Pancreas (tissue), 10 donors: ENCODE results near the gene SLC39A3. TPM values are rescaled to one million over a fixed set of nuclear protein-coding genes. Genes with fewer than 3 reads are reported as not detected.

Experiments
- ATAC-seq, 4 donors: fragments of 200-7000 bp; cut with Tn5 transposase; one replicate each; pipeline versions ENCODE4 v1.8.0 to v1.9.1; 2020; ENCODE audit warnings: mild to moderate bottlenecking in 4 of 4, moderate library complexity in 4 of 4
- DNase-seq, 6 donors: peaks; one replicate each; pipeline ENCODE4 v3.0.0-alpha.2; 2020
- FAIRE-seq: peaks from 2 replicates; lab custom pipeline; 2012; peaks lifted over from hg19 to GRCh38; lab: Jason Lieb, UNC
- H3K27ac ChIP-seq, 4 donors: fragments of 200-600 bp; sonication (generic); 1 replicate in 3 of 4; 2 replicates in 1 of 4; pipeline versions ENCODE4 v1.5.0 to v1.8.0; 2020
- H3K27me3 ChIP-seq, 4 donors: fragments of 200-600 bp; one replicate each; pipeline ENCODE4 v1.8.0; 2021
- H3K36me3 ChIP-seq, 3 donors: fragments of 200-600 bp; sonication (generic) in 1 of 3; one replicate each; pipeline versions ENCODE4 v1.5.0 to v1.8.0; 2020 to 2021
- H3K4me1 ChIP-seq, 3 donors: fragments of 200-600 bp; one replicate each; pipeline ENCODE4 v1.8.0; 2021
- H3K4me3 ChIP-seq, 4 donors: fragments of 200-600 bp; sonication (generic) in 2 of 4; one replicate each; pipeline versions ENCODE4 v1.5.0 to v1.8.0; 2020 to 2021
- H3K9me3 ChIP-seq, 4 donors: fragments of 200-600 bp; one replicate each; pipeline ENCODE4 v1.8.0; 2021
- WGBS, 2 donors: extraction: QIAGEN DNeasy Blood & Tissue Kit; methylation state at CpG; one replicate each; pipeline ENCODE4 v1.1.7; 2013; 5-methylcytosine and 5-hydroxymethylcytosine counted together
- intact Hi-C, 3 donors: fragments of 100-400 bp; cut with DNase I; formaldehyde crosslinking; loops; one replicate each; pipeline versions ENCODE4 v1.11.1 to v1.14.2; 2022
- polyA plus RNA-seq, 2 donors: library from polyadenylated mRNA; stranded (reverse); fragments of 200-250 nt; gene quantifications; one replicate each; pipeline ENCODE4 v1.2.3, GENCODE V29; 2013
- total RNA-seq, 6 donors: library from RNA; stranded (reverse); fragmentation: NEBNext Ultra II Directional in 4 of 6; extraction: Animal tissue kit (Norgen Biotek cat#: 25700) in 4 of 6; gene quantifications; one replicate each; pipeline versions ENCODE4 v1.2.1 to v1.2.4, GENCODE V29; 2021 to 2023
- TF ChIP-seq, protein P1 (sequence below), 4 donors: fragments of 200-600 bp; sonication (generic) in 3 of 4; IDR thresholded peaks; one replicate each; pipeline versions ENCODE4 v1.5.0 to v1.8.0; 2021; ENCODE audit warnings: antibody characterized with exemption in 4 of 4
- donor health status: healthy with polysubstance abuse.
- donor health status: DM: no; HTN: no; CAD: no; lungs with moderate emphysema.
- donor health status: DM: no; HTN: no; CAD: no.
- donor health status: control.
- donor health status: control.
- donor health status: Bipolar disorder and iron deficiency.
- donor health status: DM: yes; HTN: yes; CAD: no.
- donor health status: DM: no; HTN: no; CAD: no.
- donor health status: DM: no; HTN: no; CAD: no.
- donor health status: DM: yes; HTN: yes; CAD: no.

SLC39A3 gene
- total and polyA plus RNA-seq, 8 donors = 8.7 to 25.6 (median 13.0) TPM

- Histone ChIP-seq H3K27ac (no peak overlapping the region), H3K27me3 (no peaks in the 10 kb centered on the region), H3K4me3 (no peak overlapping the region), H3K4me1 (peaks cover 0 to 1% (median 1%) of the 10 kb centered on the region in 3 donors), H3K9me3 (no peaks in the 10 kb centered on the region), H3K36me3 (no peaks in the 10 kb centered on the region)
- ATAC-seq (no peak), FAIRE-seq (no peak), DNase-seq (no peak)
- WGBS, 2 donors = 33% methylated on average over 4 of the region's 4 CpGs
- TF ChIP-seq, protein P1, sequence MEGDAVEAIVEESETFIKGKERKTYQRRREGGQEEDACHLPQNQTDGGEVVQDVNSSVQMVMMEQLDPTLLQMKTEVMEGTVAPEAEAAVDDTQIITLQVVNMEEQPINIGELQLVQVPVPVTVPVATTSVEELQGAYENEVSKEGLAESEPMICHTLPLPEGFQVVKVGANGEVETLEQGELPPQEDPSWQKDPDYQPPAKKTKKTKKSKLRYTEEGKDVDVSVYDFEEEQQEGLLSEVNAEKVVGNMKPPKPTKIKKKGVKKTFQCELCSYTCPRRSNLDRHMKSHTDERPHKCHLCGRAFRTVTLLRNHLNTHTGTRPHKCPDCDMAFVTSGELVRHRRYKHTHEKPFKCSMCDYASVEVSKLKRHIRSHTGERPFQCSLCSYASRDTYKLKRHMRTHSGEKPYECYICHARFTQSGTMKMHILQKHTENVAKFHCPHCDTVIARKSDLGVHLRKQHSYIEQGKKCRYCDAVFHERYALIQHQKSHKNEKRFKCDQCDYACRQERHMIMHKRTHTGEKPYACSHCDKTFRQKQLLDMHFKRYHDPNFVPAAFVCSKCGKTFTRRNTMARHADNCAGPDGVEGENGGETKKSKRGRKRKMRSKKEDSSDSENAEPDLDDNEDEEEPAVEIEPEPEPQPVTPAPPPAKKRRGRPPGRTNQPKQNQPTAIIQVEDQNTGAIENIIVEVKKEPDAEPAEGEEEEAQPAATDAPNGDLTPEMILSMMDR (IDR thresholded peaks at IDR 0.05) = no peak
- intact Hi-C loops = no loop called here
Observed at GRCh38 chr19:2744113-2744512, 4.3 kb upstream of the SLC39A3 start.

DNA sequence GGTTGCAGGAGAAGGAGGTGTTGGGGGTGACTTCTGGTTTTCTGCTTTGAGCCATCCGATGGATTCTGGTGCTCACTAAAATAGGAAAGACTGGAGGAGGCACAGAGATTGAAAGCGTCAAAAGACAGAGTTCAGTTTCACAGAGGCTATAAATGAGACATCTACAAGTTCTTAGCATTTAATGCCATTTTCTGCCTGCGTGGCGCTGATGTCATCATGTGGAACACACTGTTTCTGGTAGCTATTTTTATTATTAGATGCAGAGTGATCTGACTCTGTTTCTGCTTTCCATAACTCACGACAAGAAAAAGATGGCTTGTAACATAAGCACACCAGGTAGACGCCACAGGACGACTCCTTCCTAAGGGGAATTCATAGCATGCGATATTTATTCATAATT, 3.3 kb upstream of the SLC39A3 start:
- no peak overlapping the region for H3K27ac ChIP-seq
- no peaks in the 10 kb centered on the region for H3K27me3 ChIP-seq
- H3K4me1 ChIP-seq = peaks cover 0 to 5% (median 3%) of the 10 kb centered on the region in 3 donors
- ATAC-seq (no peak), DNase-seq (no peak), FAIRE-seq (no peak)
- 52 to 60% methylated on average over 8 of the region's 8 CpGs for WGBS, 2 donors
- intact Hi-C loops = no loop called here
- H3K9me3 ChIP-seq = no peaks in the 10 kb centered on the region
- TF ChIP-seq, protein P1 (IDR thresholded peaks at IDR 0.05) = no peak
- H3K4me3 ChIP-seq = no peak overlapping the region
- no peaks in the 10 kb centered on the region for H3K36me3 ChIP-seq

DNA sequence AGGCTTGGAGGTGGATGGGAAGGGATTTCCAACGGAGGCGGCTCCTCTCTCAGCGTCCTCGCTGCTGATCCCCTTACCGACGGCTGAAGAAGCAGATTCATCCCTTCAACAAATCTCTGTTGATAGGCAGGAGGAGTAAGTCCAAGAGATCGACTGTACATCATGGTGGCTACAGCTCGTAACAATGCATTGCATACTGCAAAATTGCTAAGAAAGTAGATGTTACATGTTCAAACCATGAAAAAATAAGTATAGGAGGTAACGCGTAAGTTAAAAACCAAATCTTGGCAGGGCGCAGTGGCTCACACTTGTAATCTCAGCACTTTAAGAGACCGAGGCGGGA, 468 bp upstream of the SLC39A3 start:
- Histone ChIP-seq H3K27me3 (no peaks in the 10 kb centered on the region), H3K9me3 (no peaks in the 10 kb centered on the region), H3K27ac (no peak overlapping the region), H3K36me3 (no peaks in the 10 kb centered on the region), H3K4me3 (no peak overlapping the region), H3K4me1 (peaks cover 0 to 5% (median 3%) of the 10 kb centered on the region in 3 donors)
- FAIRE-seq = no peak
- no peak for ATAC-seq
- intact Hi-C loops = no loop called here
- TF ChIP-seq, protein P1 (IDR thresholded peaks at IDR 0.05) = no peak
- no peak for DNase-seq
- 38 to 40% methylated on average over 13 of the region's 13 CpGs for WGBS, 2 donors

DNA sequence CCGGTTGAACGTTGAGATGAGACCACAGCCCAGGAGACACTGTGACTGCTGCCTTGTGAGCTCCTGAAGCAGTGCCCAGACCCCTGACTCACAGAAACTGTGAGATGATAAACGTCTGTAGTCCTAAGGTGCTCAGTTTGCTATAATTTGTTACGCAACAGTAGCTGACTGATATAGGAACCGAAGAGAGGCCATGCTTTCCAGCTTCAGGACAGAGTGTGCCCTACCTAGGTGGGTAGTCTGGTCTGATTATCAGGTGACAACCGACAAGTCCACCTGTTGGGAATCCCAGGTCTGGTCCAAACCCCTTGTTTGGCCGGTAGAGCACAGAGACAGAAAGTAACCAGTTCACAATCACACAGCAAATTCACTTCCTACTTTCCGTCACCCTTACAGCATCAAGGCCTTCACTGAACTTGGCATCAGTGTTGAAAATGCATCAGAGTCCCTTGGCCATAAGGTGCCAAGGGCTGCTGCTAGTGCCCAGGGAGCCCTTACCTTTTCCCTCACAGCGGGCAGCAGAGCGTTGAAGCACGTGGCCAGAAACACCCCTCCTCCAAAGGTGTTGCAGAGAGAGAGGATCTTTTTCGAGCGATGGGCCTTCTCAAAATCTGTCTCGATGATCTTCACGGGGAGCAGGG, 3.1 kb downstream of the SLC39A3 start:
- WGBS, 2 donors = 91% methylated on average over 15 of the region's 15 CpGs
- Histone ChIP-seq H3K9me3 (no peaks in the 10 kb centered on the region), H3K4me1 (peaks cover 0 to 5% (median 3%) of the 10 kb centered on the region in 3 donors), H3K27me3 (no peaks in the 10 kb centered on the region), H3K4me3 (no peak overlapping the region), H3K27ac (no peak overlapping the region), H3K36me3 (peaks cover 0 to 3% (median 0%) of the 10 kb centered on the region in 3 donors)
- DNase-seq (no peak), FAIRE-seq (no peak), ATAC-seq (no peak)
- intact Hi-C loops = no loop called here
- TF ChIP-seq, protein P1 (IDR thresholded peaks at IDR 0.05) = no peak

DNA sequence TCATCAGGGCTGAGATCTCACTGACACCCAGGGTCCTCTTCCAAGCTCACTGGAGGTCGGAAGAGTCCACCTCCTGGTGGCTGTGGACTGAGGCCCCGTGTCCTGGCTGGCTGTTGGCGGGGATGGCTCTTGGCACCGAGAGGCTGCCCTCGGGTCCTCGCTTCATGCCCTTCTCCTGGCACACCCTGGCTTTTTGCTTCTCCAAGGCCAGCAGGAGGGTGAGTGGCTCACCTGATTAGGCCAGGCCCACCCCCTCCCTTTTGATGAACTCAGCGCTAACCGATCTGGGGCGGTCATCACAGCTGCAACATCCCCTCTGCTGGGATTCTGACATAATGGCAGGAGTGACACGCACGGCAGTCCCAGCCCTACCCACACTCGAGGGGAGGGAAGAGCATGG, 4.4 kb downstream of the SLC39A3 start:
- Histone ChIP-seq H3K4me1 (peaks cover 0 to 5% (median 3%) of the 10 kb centered on the region in 3 donors), H3K27ac (no peak overlapping the region), H3K36me3 (peaks cover 0 to 3% (median 0%) of the 10 kb centered on the region in 3 donors), H3K4me3 (no peak overlapping the region), H3K9me3 (no peaks in the 10 kb centered on the region), H3K27me3 (no peaks in the 10 kb centered on the region)
- TF ChIP-seq, protein P1 (IDR thresholded peaks at IDR 0.05) = no peak
- ATAC-seq (no peak), DNase-seq (no peak), FAIRE-seq (no peak)
- WGBS, 2 donors = 92 to 94% methylated on average over 12 of the region's 12 CpGs
- intact Hi-C loops = no loop called here
